Aorta (tissue), 5 donors: ENCODE data around the gene CCSER1. TPM values are rescaled to one million over a fixed set of nuclear protein-coding genes. Genes with fewer than 3 reads are reported as not detected.

Experiments
- ATAC-seq: fragments of 200-7000 bp; cut with Tn5 transposase; one replicate; pipeline ENCODE4 v1.9.1; 2022; ENCODE audit warnings: moderate library complexity; ENCODE audit not compliant: low FRiP score
- DNase-seq, 2 donors: peaks; one replicate each; pipeline ENCODE4 v3.0.0-alpha.2; 2020
- H3K27ac ChIP-seq, 2 donors: one replicate each; pipeline ENCODE4 v1.5.1; 2013; ENCODE audit warnings: low read length in 2 of 2, mild to moderate bottlenecking in 2 of 2, moderate library complexity in 2 of 2, control low read depth in 1 of 2, inconsistent platforms in 1 of 2, low read depth in 1 of 2
- H3K27me3 ChIP-seq, 2 donors: one replicate each; pipeline ENCODE4 v1.6.1; 2013; ENCODE audit warnings: control low read depth in 1 of 2, low read length in 1 of 2, mild to moderate bottlenecking in 1 of 2, moderate library complexity in 1 of 2; ENCODE audit not compliant: insufficient read depth in 2 of 2, control insufficient read depth in 1 of 2
- H3K36me3 ChIP-seq, 2 donors: one replicate each; pipeline ENCODE4 v1.6.1; 2013; ENCODE audit warnings: control low read depth in 1 of 2, low read length in 1 of 2, mild to moderate bottlenecking in 1 of 2; ENCODE audit not compliant: insufficient read depth in 2 of 2, control insufficient read depth in 1 of 2
- H3K4me1 ChIP-seq, 2 donors: one replicate each; pipeline ENCODE4 v1.6.1; 2013; ENCODE audit warnings: low read length in 2 of 2, control low read depth in 1 of 2, mild to moderate bottlenecking in 1 of 2, moderate library complexity in 1 of 2; ENCODE audit not compliant: insufficient read depth in 2 of 2, control insufficient read depth in 1 of 2
- H3K4me3 ChIP-seq, 2 donors: one replicate each; pipeline ENCODE4 v1.5.1; 2013; ENCODE audit warnings: low read length in 2 of 2, control low read depth in 1 of 2, mild to moderate bottlenecking in 1 of 2
- H3K9me3 ChIP-seq: one replicate; pipeline ENCODE4 v1.6.1; 2013; ENCODE audit warnings: mild to moderate bottlenecking, low read length; ENCODE audit not compliant: control insufficient read depth
- WGBS, 2 donors: extraction: QIAGEN DNeasy Blood & Tissue Kit; methylation state at CpG; one replicate each; pipeline ENCODE4 v1.1.7; 2013; 5-methylcytosine and 5-hydroxymethylcytosine counted together
- intact Hi-C, 2 donors: fragments of 100-400 bp; cut with DNase I; formaldehyde crosslinking; loops; one replicate each; pipeline versions ENCODE4 v1.14.2 to v1.15.0; 2022
- polyA plus RNA-seq, 2 donors: library from polyadenylated mRNA; stranded (reverse); fragments of 200-250 nt; gene quantifications; one replicate each; pipeline ENCODE4 v1.2.3, GENCODE V29; 2013
- total RNA-seq, 2 donors: library from RNA; stranded (reverse); fragmentation: NEBNext Ultra II Directional; extraction: Animal tissue kit (Norgen Biotek cat#: 25700); gene quantifications; one replicate each; pipeline ENCODE4 v1.2.1, GENCODE V29; 2021
- donor health status: healthy with polysubstance abuse.
- donor health status: Bipolar disorder and iron deficiency.
- donor health status: DM: no; HTN: no; CAD: no.
- donor health status: DM: no; HTN: no; CAD: no.
- donor health status: DM: yes; HTN: yes; CAD: no.

The CCSER1 gene
- total and polyA plus RNA-seq, 4 donors: 2.0 to 9.5 (median 9.3) TPM; not detected in 1

GRCh38 chr4:90786602-90787001, 659.4 kb downstream of the CCSER1 start:
- no peak overlapping the region for H3K27ac ChIP-seq
- ATAC-seq (no peak), DNase-seq (no peak)
- no peaks in the 10 kb centered on the region for H3K27me3 ChIP-seq
- H3K36me3 ChIP-seq: no peaks in the 10 kb centered on the region
- H3K9me3 ChIP-seq: no peaks in the 10 kb centered on the region
- no peaks in the 10 kb centered on the region for H3K4me1 ChIP-seq
- WGBS, 2 donors: 98 to 100% methylated on average over 1 of the region's 1 CpG
- no peak overlapping the region for H3K4me3 ChIP-seq
- intact Hi-C loops: no loop called here

GRCh38 chr4:90792696-90793095, 665.5 kb downstream of the CCSER1 start:
- no peaks in the 10 kb centered on the region for H3K36me3 ChIP-seq
- DNase-seq: no peak
- no peak overlapping the region for H3K27ac ChIP-seq
- H3K9me3 ChIP-seq: no peaks in the 10 kb centered on the region
- 89 to 94% methylated on average over 2 of the region's 2 CpGs for WGBS, 2 donors
- H3K27me3 ChIP-seq: no peaks in the 10 kb centered on the region
- H3K4me3 ChIP-seq: no peak overlapping the region
- no peaks in the 10 kb centered on the region for H3K4me1 ChIP-seq
- ATAC-seq: peak; percentile 56
- intact Hi-C loops: no loop called here

GRCh38 chr4:90798948-90799347, 671.8 kb downstream of the CCSER1 start:
- H3K27me3 ChIP-seq: no peaks in the 10 kb centered on the region
- no peaks in the 10 kb centered on the region for H3K36me3 ChIP-seq
- H3K27ac ChIP-seq: no peak overlapping the region
- H3K4me1 ChIP-seq: no peaks in the 10 kb centered on the region
- ATAC-seq (no peak), DNase-seq (no peak)
- 90 to 91% methylated on average over 6 of the region's 6 CpGs for WGBS, 2 donors
- H3K4me3 ChIP-seq: no peak overlapping the region
- intact Hi-C loops: no loop called here
- no peaks in the 10 kb centered on the region for H3K9me3 ChIP-seq

- Histone ChIP-seq H3K27ac (no peak overlapping the region), H3K36me3 (no peaks in the 10 kb centered on the region), H3K9me3 (no peaks in the 10 kb centered on the region), H3K4me1 (no peaks in the 10 kb centered on the region), H3K4me3 (no peak overlapping the region), H3K27me3 (no peaks in the 10 kb centered on the region)
- no peak for ATAC-seq
- intact Hi-C loops: no loop called here
- DNase-seq: no peak
- 85 to 87% methylated on average over 4 of the region's 4 CpGs for WGBS, 2 donors
Observed at GRCh38 chr4:90799895-90800294, 672.7 kb downstream of the CCSER1 start.

- H3K9me3 ChIP-seq: peaks cover 1% of the 10 kb centered on the region
- H3K4me1 ChIP-seq: no peaks in the 10 kb centered on the region
- H3K36me3 ChIP-seq: no peaks in the 10 kb centered on the region
- no peaks in the 10 kb centered on the region for H3K27me3 ChIP-seq
- 56 to 64% methylated on average over 4 of the region's 4 CpGs for WGBS, 2 donors
- no peak overlapping the region for H3K27ac ChIP-seq
- ATAC-seq (no peak), DNase-seq (no peak)
- intact Hi-C loops: no loop called here
- H3K4me3 ChIP-seq: no peak overlapping the region
Observed at GRCh38 chr4:90815569-90815968, 688.4 kb downstream of the CCSER1 start.

- no peaks in the 10 kb centered on the region for H3K27me3 ChIP-seq
- H3K4me3 ChIP-seq: no peak overlapping the region
- no peak for ATAC-seq
- WGBS, 2 donors: 58 to 60% methylated on average over 2 of the region's 2 CpGs
- H3K4me1 ChIP-seq: no peaks in the 10 kb centered on the region
- H3K27ac ChIP-seq: no peak overlapping the region
- H3K36me3 ChIP-seq: no peaks in the 10 kb centered on the region
- H3K9me3 ChIP-seq: peaks cover 1% of the 10 kb centered on the region
- intact Hi-C loops: no loop called here
- no peak for DNase-seq
Observed at GRCh38 chr4:90816754-90817153, 689.6 kb downstream of the CCSER1 start.

- intact Hi-C loops: no loop called here
- H3K4me3 ChIP-seq: no peak overlapping the region
- DNase-seq (no peak), ATAC-seq (no peak)
- H3K4me1 ChIP-seq: no peaks in the 10 kb centered on the region
- no peaks in the 10 kb centered on the region for H3K27me3 ChIP-seq
- no peaks in the 10 kb centered on the region for H3K36me3 ChIP-seq
- no peak overlapping the region for H3K27ac ChIP-seq
- no peaks in the 10 kb centered on the region for H3K9me3 ChIP-seq
- WGBS, 2 donors: 82% methylated on average over 2 of the region's 2 CpGs
Observed at GRCh38 chr4:90824266-90825150, 697.3 kb downstream of the CCSER1 start.

- WGBS, 2 donors: 93 to 97% methylated on average over 6 of the region's 6 CpGs
- H3K4me1 ChIP-seq: no peaks in the 10 kb centered on the region
- no peaks in the 10 kb centered on the region for H3K27me3 ChIP-seq
- intact Hi-C loops: no loop called here
- no peak overlapping the region for H3K27ac ChIP-seq
- H3K36me3 ChIP-seq: no peaks in the 10 kb centered on the region
- H3K4me3 ChIP-seq: no peak overlapping the region
- H3K9me3 ChIP-seq: no peaks in the 10 kb centered on the region
- no peak for DNase-seq
- no peak for ATAC-seq
Observed at GRCh38 chr4:90825849-90826248, 698.7 kb downstream of the CCSER1 start.

- Histone ChIP-seq H3K4me3 (no peak overlapping the region), H3K27me3 (no peaks in the 10 kb centered on the region), H3K27ac (no peak overlapping the region), H3K36me3 (no peaks in the 10 kb centered on the region), H3K4me1 (no peaks in the 10 kb centered on the region), H3K9me3 (no peaks in the 10 kb centered on the region)
- DNase-seq: no peak
- ATAC-seq: no peak
- intact Hi-C loops: no loop called here
- 86 to 93% methylated on average over 1 of the region's 1 CpG for WGBS, 2 donors
Observed at GRCh38 chr4:90833706-90834105, 706.5 kb downstream of the CCSER1 start.
